Ascending aorta (tissue), 2 donors: ENCODE measurements around the gene SLC36A4. TPM values are rescaled to one million over a fixed set of nuclear protein-coding genes. Genes with fewer than 3 reads are reported as not detected.

ENCODE experiments used
- DNase-seq, 2 donors: peaks; one replicate each; pipeline ENCODE4 v3.0.0-alpha.2; 2019; ENCODE audit warnings: low spot score in 2 of 2
- H3K27ac ChIP-seq, 2 donors: fragments of 200-600 bp; sonication (generic); one replicate each; pipeline ENCODE4 v1.5.1; 2016 to 2017; ENCODE audit warnings: mild to moderate bottlenecking in 1 of 2
- H3K27me3 ChIP-seq: fragments of 200-600 bp; sonication (generic); one replicate; pipeline ENCODE4 v1.5.1; 2017
- H3K36me3 ChIP-seq, 2 donors: fragments of 200-600 bp; sonication (generic); one replicate each; pipeline ENCODE4 v1.5.1; 2016
- H3K4me1 ChIP-seq, 2 donors: fragments of 200-600 bp; sonication (generic); one replicate each; pipeline ENCODE4 v1.5.1; 2016 to 2017; ENCODE audit warnings: mild to moderate bottlenecking in 1 of 2
- H3K4me3 ChIP-seq, 2 donors: fragments of 200-600 bp; sonication (generic); one replicate each; pipeline ENCODE4 v1.5.1; 2016 to 2017; ENCODE audit warnings: mild to moderate bottlenecking in 1 of 2
- H3K9me3 ChIP-seq, 2 donors: fragments of 200-600 bp; sonication (generic); one replicate each; pipeline ENCODE4 v1.5.1; 2016
- CTCF ChIP-seq, 3 experiments: fragments of 200-600 bp in 2 of 3; fragments of 450-650 bp in 1 of 3; sonication (generic) in 2 of 3; IDR thresholded peaks; one replicate each; pipeline ENCODE4 v1.5.1; 2016 to 2019; ENCODE audit warnings: antibody characterized with exemption in 3 of 3, mild to moderate bottlenecking in 1 of 3, moderate library complexity in 1 of 3
- intact Hi-C: fragments of 100-400 bp; cut with DNase I; formaldehyde crosslinking; loops from one replicate; pipeline ENCODE4 v1.15.1; 2023
- total RNA-seq: library from RNA; depleted of rRNA; stranded (reverse); fragments of >200 nt; gene quantifications from one replicate; pipeline ENCODE4 v1.1.0, GENCODE V29; 2016

SLC36A4 gene
- total RNA-seq, 1 donor from 2014 or later = 18.6 TPM

DNA sequence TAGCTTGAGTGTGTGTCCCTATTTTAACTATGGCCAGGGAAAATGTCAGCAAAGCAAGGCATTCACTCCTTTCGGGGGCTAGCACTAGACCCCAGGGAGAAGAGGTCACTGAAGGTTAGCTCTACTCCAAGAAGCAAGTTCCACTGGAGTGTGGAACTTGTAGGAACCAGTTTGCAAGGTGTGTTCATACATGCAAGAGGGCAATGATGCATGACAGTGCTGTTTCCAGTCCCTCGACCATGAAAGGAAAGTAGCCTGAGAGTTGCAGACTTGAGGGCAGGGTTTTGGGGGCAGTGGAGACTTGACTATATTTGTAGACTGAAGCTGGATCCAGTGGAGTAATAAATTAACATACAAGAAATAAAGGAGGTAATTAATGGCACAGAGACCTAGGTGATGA, 21.6 kb upstream of the SLC36A4 start:
- no peaks in the 10 kb centered on the region for H3K27me3 ChIP-seq
- DNase-seq = no peak
- TF ChIP-seq CTCF (IDR thresholded peaks at IDR 0.05) = no peak
- no peak overlapping the region for H3K27ac ChIP-seq
- H3K4me3 ChIP-seq = no peak overlapping the region
- H3K36me3 ChIP-seq = no peaks in the 10 kb centered on the region
- H3K4me1 ChIP-seq = no peaks in the 10 kb centered on the region
- intact Hi-C loops = no loop called here
- no peaks in the 10 kb centered on the region for H3K9me3 ChIP-seq

DNA sequence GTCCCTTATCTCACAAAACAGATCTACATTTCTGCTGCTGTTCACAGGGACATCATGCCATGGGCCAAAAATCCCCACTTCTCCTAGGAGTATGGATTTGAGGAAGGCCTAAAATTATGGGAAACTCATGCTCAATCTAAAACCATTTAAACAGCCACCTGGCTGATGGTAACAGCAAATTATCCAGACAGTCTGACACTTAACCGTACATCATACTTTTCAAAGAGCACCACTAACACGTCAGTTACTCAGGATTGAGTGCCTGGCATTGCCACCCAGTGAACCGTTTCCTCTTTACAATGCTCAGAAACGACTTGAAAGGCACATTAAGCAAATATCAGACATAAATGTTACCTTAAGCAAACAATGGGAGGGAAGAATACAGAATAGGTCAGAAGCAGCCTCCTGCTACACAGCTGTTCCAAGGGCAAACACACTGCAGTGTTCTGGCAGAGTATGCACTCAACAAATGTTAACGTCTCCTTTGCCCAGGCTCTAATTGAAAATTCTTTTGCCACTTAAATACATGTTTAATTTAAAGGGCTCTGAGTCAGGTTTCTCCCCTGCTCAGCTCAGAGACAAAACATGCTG, 18.8 kb upstream of the SLC36A4 start:
- Histone ChIP-seq H3K9me3 (no peaks in the 10 kb centered on the region), H3K36me3 (no peaks in the 10 kb centered on the region), H3K27me3 (no peaks in the 10 kb centered on the region), H3K4me1 (no peaks in the 10 kb centered on the region), H3K27ac (no peak overlapping the region), H3K4me3 (no peak overlapping the region)
- DNase-seq = no peak
- intact Hi-C loops = no loop called here
- no peak for TF ChIP-seq CTCF (IDR thresholded peaks at IDR 0.05)

DNA sequence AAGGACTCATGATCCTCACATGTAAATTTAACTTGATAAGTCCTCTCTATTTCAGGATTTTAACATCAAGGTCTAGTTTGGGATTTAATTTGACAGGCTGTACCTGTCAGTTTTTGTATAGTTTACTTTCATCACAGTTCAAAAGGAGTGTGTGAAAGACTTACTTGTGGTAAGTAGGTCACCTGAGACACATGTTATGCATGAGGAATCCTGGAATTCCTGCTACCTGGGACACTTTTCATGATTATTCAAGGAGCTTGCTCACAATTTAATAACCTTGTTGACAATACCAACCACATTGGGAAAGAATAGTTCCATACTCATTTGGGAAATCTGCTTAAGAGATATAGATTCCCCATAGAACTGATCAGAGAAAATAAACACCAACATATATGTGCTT, 15.8 kb upstream of the SLC36A4 start:
- intact Hi-C loops = no loop called here
- Histone ChIP-seq H3K4me1 (no peaks in the 10 kb centered on the region), H3K9me3 (peaks cover 0 to 5% of the 10 kb centered on the region in 2 donors), H3K36me3 (no peaks in the 10 kb centered on the region), H3K27ac (no peak overlapping the region), H3K4me3 (no peak overlapping the region), H3K27me3 (no peaks in the 10 kb centered on the region)
- no peak for TF ChIP-seq CTCF (IDR thresholded peaks at IDR 0.05)
- DNase-seq = no peak

GRCh38 chr11:93212094-93212493, 14.3 kb upstream of the SLC36A4 start:
- no peak overlapping the region for H3K4me3 ChIP-seq
- intact Hi-C loops = no loop called here

GRCh38 chr11:93209466-93209865, 11.7 kb upstream of the SLC36A4 start:
- no peaks in the 10 kb centered on the region for H3K27me3 ChIP-seq
- intact Hi-C loops = no loop called here
- no peaks in the 10 kb centered on the region for H3K36me3 ChIP-seq
- DNase-seq = no peak
- TF ChIP-seq CTCF (IDR thresholded peaks at IDR 0.05) = no peak
- peaks cover 0 to 11% of the 10 kb centered on the region in 2 donors for H3K9me3 ChIP-seq
- no peak overlapping the region for H3K27ac ChIP-seq
- H3K4me1 ChIP-seq = no peaks in the 10 kb centered on the region
- no peak overlapping the region for H3K4me3 ChIP-seq

More at GRCh38 chr11:93212094-93212493, 14.3 kb upstream of the SLC36A4 start:
- no peak for TF ChIP-seq CTCF (IDR thresholded peaks at IDR 0.05)
- no peak for DNase-seq
- Histone ChIP-seq H3K27ac (no peak overlapping the region), H3K4me1 (no peaks in the 10 kb centered on the region), H3K9me3 (peaks cover 0 to 11% of the 10 kb centered on the region in 2 donors), H3K27me3 (no peaks in the 10 kb centered on the region), H3K36me3 (no peaks in the 10 kb centered on the region)
